GM23338 (cell line): ENCODE measurements around the gene GPHN.

Experiments used
- CREB1 ChIP-seq: fragments of 250-450 bp; sonication (Bioruptor Pico); IDR thresholded peaks from 2 replicates; pipeline ENCODE4 v1.5.0; 2020; ENCODE audit warnings: low read depth, mild to moderate bottlenecking, moderate library complexity
- CTCF ChIP-seq, 2 experiments: fragments of 200-600 bp in 1 of 2; sonication (generic) in 1 of 2; conservative IDR thresholded peaks; 2 replicates each; pipeline versions ENCODE4 v1.5.1 to v1.6.1; 2016 to 2017; ENCODE audit warnings: antibody characterized with exemption in 2 of 2, low read depth in 2 of 2, mild to moderate bottlenecking in 2 of 2, moderate library complexity in 1 of 2
- ETS1 ChIP-seq: IDR thresholded peaks from 2 replicates; pipeline ENCODE4 v1.6.1; 2016; ENCODE audit warnings: antibody characterized with exemption
- EZH2 ChIP-seq: fragments of 200-600 bp; sonication (generic); IDR thresholded peaks from one replicate; pipeline ENCODE4 v1.8.0; 2017; ENCODE audit warnings: antibody characterized with exemption, mild to moderate bottlenecking, low read depth; ENCODE audit not compliant: unreplicated experiment
- EZH2phosphoT487 ChIP-seq: fragments of 200-600 bp; sonication (generic); IDR thresholded peaks from one replicate; pipeline ENCODE4 v1.8.1; 2018; ENCODE audit warnings: antibody characterized with exemption; ENCODE audit not compliant: unreplicated experiment
- JUNB ChIP-seq: IDR thresholded peaks from one replicate; pipeline ENCODE4 v1.6.1; 2016; ENCODE audit warnings: antibody characterized with exemption; ENCODE audit not compliant: unreplicated experiment
- POLR2AphosphoS5 ChIP-seq: IDR thresholded peaks from 2 replicates; pipeline ENCODE4 v1.6.1; 2016; ENCODE audit warnings: antibody characterized with exemption, low read depth
- REST ChIP-seq: IDR thresholded peaks from one replicate; pipeline ENCODE4 v1.6.1; 2018; ENCODE audit warnings: antibody characterized with exemption; ENCODE audit not compliant: unreplicated experiment
- ZNF331 ChIP-seq: fragments of 250-450 bp; sonication (Bioruptor Pico); IDR thresholded peaks from 2 replicates; pipeline ENCODE4 v1.5.0; 2020; ENCODE audit warnings: low read depth, mild to moderate bottlenecking, moderate library complexity

- TF ChIP-seq POLR2AphosphoS5 (no peak), CTCF (conservative IDR thresholded peaks at IDR 0.05; ENCODE audit: low read depth in 2 of 2) (no peak), CREB1 (CRISPR knock-in tag) (no peak), EZH2phosphoT487 (no peak), REST (no peak), EZH2 (no peak), JUNB (no peak), ETS1 (no peak), ZNF331 (no peak)
Measured at GRCh38 chr14:67207810-67208209, 699.9 kb downstream of the GPHN start.
